Measurements from ENCODE around the gene SUN1.

Gene SUN1

GRCh38 chr7:876972-877311 is 44.7 kb downstream of the SUN1 start:
- TF ChIP-seq, protein P1, sequence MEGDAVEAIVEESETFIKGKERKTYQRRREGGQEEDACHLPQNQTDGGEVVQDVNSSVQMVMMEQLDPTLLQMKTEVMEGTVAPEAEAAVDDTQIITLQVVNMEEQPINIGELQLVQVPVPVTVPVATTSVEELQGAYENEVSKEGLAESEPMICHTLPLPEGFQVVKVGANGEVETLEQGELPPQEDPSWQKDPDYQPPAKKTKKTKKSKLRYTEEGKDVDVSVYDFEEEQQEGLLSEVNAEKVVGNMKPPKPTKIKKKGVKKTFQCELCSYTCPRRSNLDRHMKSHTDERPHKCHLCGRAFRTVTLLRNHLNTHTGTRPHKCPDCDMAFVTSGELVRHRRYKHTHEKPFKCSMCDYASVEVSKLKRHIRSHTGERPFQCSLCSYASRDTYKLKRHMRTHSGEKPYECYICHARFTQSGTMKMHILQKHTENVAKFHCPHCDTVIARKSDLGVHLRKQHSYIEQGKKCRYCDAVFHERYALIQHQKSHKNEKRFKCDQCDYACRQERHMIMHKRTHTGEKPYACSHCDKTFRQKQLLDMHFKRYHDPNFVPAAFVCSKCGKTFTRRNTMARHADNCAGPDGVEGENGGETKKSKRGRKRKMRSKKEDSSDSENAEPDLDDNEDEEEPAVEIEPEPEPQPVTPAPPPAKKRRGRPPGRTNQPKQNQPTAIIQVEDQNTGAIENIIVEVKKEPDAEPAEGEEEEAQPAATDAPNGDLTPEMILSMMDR (IDR thresholded peaks at IDR 0.05) = no peak

DNA sequence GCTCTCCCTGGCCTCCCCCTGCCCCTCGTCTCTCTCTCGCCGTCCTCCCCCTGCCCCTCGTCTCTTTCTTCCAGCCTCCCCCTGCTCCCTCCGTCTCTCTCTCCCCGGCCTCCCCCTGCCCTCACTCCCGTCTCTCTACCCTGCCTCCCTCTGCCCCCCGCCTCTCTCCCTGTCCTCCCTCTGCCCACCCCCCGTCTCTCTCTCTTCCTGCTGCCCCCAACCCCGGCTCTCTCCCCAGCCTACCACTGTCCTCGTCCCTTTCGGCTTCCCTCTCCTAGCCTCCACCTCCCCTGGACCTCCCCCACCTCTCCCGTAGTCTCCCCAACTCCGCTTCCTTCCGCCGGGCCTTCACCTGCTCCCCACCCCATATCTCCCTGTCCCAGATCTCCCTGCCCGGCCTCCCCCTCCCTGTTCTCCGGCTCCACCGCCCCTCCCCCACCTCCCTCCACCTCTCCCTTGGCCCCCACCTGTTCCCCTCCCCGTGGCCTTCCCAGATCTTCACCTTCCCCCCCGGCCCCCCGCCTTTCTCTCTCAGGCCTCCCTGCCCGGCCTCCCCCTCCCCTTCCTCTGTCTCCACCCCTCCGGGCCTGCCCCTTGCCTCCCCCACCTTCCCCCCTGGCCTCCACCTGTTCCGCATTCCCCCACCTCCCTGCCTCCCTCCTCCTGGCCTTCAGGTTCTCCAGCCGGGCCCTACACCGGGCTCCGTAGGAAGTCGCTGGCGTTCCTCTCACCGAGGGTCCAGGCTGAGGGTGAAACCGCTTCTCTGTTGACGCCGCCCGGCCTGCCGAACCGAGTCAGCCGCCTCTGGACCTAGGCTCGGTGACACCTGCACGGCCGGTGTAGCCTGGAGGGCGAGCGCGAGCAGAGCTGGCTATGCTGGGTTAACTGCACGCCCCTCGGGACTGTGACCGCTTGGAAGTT is 45.3 kb downstream of the SUN1 start:
- TF ChIP-seq, protein P1 (IDR thresholded peaks at IDR 0.05) = no peak

GRCh38 chr7:879093-879492 is 46.8 kb downstream of the SUN1 start:
- TF ChIP-seq, protein P1 (IDR thresholded peaks at IDR 0.05) = no peak

- TF ChIP-seq, protein P1 (IDR thresholded peaks at IDR 0.05) = no peak
These were observed 47.4 kb downstream of the SUN1 start for GRCh38 chr7:879706-880105.

DNA sequence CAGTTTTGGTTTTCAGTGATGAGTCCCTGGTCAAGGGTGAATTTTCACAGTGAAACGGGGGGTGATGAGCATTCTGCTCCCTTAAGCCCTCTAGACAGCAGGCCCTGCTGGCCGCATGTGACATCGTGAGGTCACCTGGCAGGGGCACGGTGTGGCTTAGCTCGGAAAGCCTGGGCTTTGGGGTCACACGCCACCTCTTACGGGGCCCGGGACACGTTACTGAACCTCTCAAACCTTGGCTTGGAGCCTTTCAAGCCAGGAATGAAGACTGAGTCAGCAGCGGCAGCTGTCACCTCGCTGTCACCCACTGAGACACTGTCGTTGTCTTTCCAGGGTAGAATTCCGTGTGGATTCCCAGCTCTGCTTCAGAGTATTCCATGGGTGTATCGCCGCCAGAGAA is 48.2 kb downstream of the SUN1 start:
- TF ChIP-seq, protein P1 (IDR thresholded peaks at IDR 0.05) = no peak

GRCh38 chr7:881441-882234 is 49.4 kb downstream of the SUN1 start:
- TF ChIP-seq, protein P1 (IDR thresholded peaks at IDR 0.05) = no peak

- TF ChIP-seq, protein P1 (IDR thresholded peaks at IDR 0.05) = no peak
These were observed 50.2 kb downstream of the SUN1 start for GRCh38 chr7:882336-883035.

Measured in LNCAP (cell line).